ENCODE measurements around the gene GLT6D1. TPM values are rescaled to one million over a fixed set of nuclear protein-coding genes. Genes with fewer than 3 reads are reported as not detected.

GLT6D1 gene
- total and polyA plus RNA-seq, 2 of the 13 experiments (the other 11 are each of a cell fraction or from before 2014, with no cell fraction given): not detected

- TF ChIP-seq ZNF781 (CRISPR knock-in tag; IDR thresholded peaks at IDR 0.05; ENCODE audit: borderline replicate concordance, not compliant biosample characterization): no peak
Measured at GRCh38 chr9:135689011-135689410, 49.7 kb upstream of the GLT6D1 start (continued).

- intact Hi-C loops (cut with micrococcal nuclease; ENCODE audit: unreplicated experiment) (no loop called here), in situ Hi-C loops (cut with HindIII; ENCODE audit: extremely low pct_ligation_motif_present, low pct_unique_long_range_greater_than_20kb) (no loop called here)
- Histone ChIP-seq H3K27me3 (ENCODE audit: control insufficient read depth in 1 of 2, insufficient read depth in 2 of 2, low read length in 2 of 2) (peaks cover 22 to 80% of the 10 kb centered on the region in 2 experiments; a peak in 4 of 5 replicates), H3K4me1 (ENCODE audit: insufficient read depth, low read length) (no peaks in the 10 kb centered on the region), H3K9me3 (ENCODE audit: low read length) (no peaks in the 10 kb centered on the region), H2AFZ (ENCODE audit: low read length) (no peak overlapping the region), H3K27ac (ENCODE audit: extremely low read length, insufficient read depth, low read length) (no peak overlapping the region), H4K20me1 (ENCODE audit: insufficient read depth, low read length) (peaks cover 2% of the 10 kb centered on the region; the same call in 1 of the 2 replicates), H3K36me3 (replicated peaks in 1 of 2; ENCODE audit: control insufficient read depth in 1 of 2, insufficient read depth in 2 of 2, low read length in 2 of 2) (no peaks in the 10 kb centered on the region), H3K4me3 (replicated peaks in 1 of 3; ENCODE audit: insufficient read depth in 1 of 3, low read depth in 2 of 3, low read length in 3 of 3) (no peak overlapping the region), H3K9ac (ENCODE audit: insufficient read depth, low read depth, low read length) (no peak overlapping the region), H3K4me2 (ENCODE audit: low read depth, low read length) (no peak overlapping the region), H3K79me2 (ENCODE audit: insufficient read depth, low read length) (no peaks in the 10 kb centered on the region)
- 0% methylated on average over 3 of the region's 15 CpGs for WGBS (ENCODE audit: low lambda C conversion rate)
- ChIA-PET POLR2A (no interaction called here), CTCF (ENCODE audit: low intra/inter-chr PET ratio, low total read pairs) (no interaction called here)
- TF ChIP-seq ZBTB7B (CRISPR knock-in tag; IDR thresholded peaks at IDR 0.05): no peak
- TF ChIP-seq KDM2A (CRISPR knock-in tag; IDR thresholded peaks at IDR 0.05; ENCODE audit: borderline replicate concordance, low read depth): no peak
- DNase-seq (ENCODE audit: low spot score) (no peak), FAIRE-seq (no peak), ATAC-seq (no peak)
- no TSS peak for BruUV-seq (replicated peaks)
Measured at GRCh38 chr9:135687216-135687615, 47.9 kb upstream of the GLT6D1 start.

- Histone ChIP-seq H3K9ac (ENCODE audit: insufficient read depth, low read depth, low read length) (no peak overlapping the region), H3K4me2 (ENCODE audit: low read depth, low read length) (no peak overlapping the region), H3K4me3 (replicated peaks in 1 of 3; ENCODE audit: insufficient read depth in 1 of 3, low read depth in 2 of 3, low read length in 3 of 3) (no peak overlapping the region), H4K20me1 (ENCODE audit: insufficient read depth, low read length) (peaks cover 2% of the 10 kb centered on the region; the same call in 1 of the 2 replicates), H3K27me3 (ENCODE audit: control insufficient read depth in 1 of 2, insufficient read depth in 2 of 2, low read length in 2 of 2) (peaks cover 21 to 75% of the 10 kb centered on the region in 2 experiments; a peak in 4 of 5 replicates), H3K27ac (ENCODE audit: extremely low read length, insufficient read depth, low read length) (no peak overlapping the region), H3K4me1 (ENCODE audit: insufficient read depth, low read length) (no peaks in the 10 kb centered on the region), H3K79me2 (ENCODE audit: insufficient read depth, low read length) (no peaks in the 10 kb centered on the region), H3K9me3 (ENCODE audit: low read length) (no peaks in the 10 kb centered on the region), H3K36me3 (replicated peaks in 1 of 2; ENCODE audit: control insufficient read depth in 1 of 2, insufficient read depth in 2 of 2, low read length in 2 of 2) (no peaks in the 10 kb centered on the region), H2AFZ (ENCODE audit: low read length) (no peak overlapping the region)
- CTCF ChIA-PET (ENCODE audit: low intra/inter-chr PET ratio, low total read pairs): no interaction called here
- FAIRE-seq: no peak
- no TSS peak for BruUV-seq (replicated peaks)
- intact Hi-C loops (cut with micrococcal nuclease; ENCODE audit: unreplicated experiment): no loop called here
- in situ Hi-C loops (cut with HindIII; ENCODE audit: extremely low pct_ligation_motif_present, low pct_unique_long_range_greater_than_20kb): no loop called here
- DNase-seq (ENCODE audit: low spot score): no peak
- no peak for ATAC-seq
- 7% methylated on average over 6 of the region's 17 CpGs for WGBS (ENCODE audit: low lambda C conversion rate)
- POLR2A ChIA-PET: no interaction called here
- TF ChIP-seq ZNF337 (CRISPR knock-in tag; IDR thresholded peaks at IDR 0.05; ENCODE audit: borderline replicate concordance, low read depth): no peak
- TF ChIP-seq ZNF839 (CRISPR knock-in tag; IDR thresholded peaks at IDR 0.05; ENCODE audit: borderline replicate concordance): no peak
- TF ChIP-seq, protein P1, sequence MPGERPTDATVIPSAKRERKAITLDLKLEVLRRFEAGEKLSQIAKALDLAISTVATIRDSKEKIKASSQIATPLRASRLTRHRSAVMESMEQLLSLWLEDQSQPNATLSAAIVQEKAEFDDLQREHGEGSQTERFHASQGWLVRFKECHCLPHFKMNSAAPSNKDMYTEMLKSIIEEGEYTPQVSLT (CRISPR knock-in tag; IDR thresholded peaks at IDR 0.05; ENCODE audit: borderline replicate concordance, low read depth): no peak
- TF ChIP-seq ZNF138 (CRISPR knock-in tag; IDR thresholded peaks at IDR 0.05; ENCODE audit: low read depth): no peak
- TF ChIP-seq PHF8 (CRISPR knock-in tag; IDR thresholded peaks at IDR 0.05): no peak
- no peak for TF ChIP-seq ZFP62 (CRISPR knock-in tag; IDR thresholded peaks at IDR 0.05)
- no peak for TF ChIP-seq ZFX (CRISPR knock-in tag; IDR thresholded peaks at IDR 0.05; ENCODE audit: low read depth)
- no peak for TF ChIP-seq RAD21 (CRISPR knock-in tag; IDR thresholded peaks at IDR 0.05)
- TF ChIP-seq, protein P2, sequence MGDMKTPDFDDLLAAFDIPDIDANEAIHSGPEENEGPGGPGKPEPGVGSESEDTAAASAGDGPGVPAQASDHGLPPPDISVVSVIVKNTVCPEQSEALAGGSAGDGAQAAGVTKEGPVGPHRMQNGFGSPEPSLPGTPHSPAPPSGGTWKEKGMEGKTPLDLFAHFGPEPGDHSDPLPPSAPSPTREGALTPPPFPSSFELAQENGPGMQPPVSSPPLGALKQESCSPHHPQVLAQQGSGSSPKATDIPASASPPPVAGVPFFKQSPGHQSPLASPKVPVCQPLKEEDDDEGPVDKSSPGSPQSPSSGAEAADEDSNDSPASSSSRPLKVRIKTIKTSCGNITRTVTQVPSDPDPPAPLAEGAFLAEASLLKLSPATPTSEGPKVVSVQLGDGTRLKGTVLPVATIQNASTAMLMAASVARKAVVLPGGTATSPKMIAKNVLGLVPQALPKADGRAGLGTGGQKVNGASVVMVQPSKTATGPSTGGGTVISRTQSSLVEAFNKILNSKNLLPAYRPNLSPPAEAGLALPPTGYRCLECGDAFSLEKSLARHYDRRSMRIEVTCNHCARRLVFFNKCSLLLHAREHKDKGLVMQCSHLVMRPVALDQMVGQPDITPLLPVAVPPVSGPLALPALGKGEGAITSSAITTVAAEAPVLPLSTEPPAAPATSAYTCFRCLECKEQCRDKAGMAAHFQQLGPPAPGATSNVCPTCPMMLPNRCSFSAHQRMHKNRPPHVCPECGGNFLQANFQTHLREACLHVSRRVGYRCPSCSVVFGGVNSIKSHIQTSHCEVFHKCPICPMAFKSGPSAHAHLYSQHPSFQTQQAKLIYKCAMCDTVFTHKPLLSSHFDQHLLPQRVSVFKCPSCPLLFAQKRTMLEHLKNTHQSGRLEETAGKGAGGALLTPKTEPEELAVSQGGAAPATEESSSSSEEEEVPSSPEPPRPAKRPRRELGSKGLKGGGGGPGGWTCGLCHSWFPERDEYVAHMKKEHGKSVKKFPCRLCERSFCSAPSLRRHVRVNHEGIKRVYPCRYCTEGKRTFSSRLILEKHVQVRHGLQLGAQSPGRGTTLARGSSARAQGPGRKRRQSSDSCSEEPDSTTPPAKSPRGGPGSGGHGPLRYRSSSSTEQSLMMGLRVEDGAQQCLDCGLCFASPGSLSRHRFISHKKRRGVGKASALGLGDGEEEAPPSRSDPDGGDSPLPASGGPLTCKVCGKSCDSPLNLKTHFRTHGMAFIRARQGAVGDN (CRISPR knock-in tag; IDR thresholded peaks at IDR 0.05): no peak
- no peak for TF ChIP-seq NFYB (CRISPR knock-in tag; IDR thresholded peaks at IDR 0.05)
- no peak for TF ChIP-seq ZNF30 (CRISPR knock-in tag; IDR thresholded peaks at IDR 0.05)
Measured at GRCh38 chr9:135684691-135685090, 45.4 kb upstream of the GLT6D1 start.
